Stomach (tissue), 4 donors: ENCODE data around the gene LRRC9.

ENCODE experiments used
- POLR2A ChIP-seq, 4 donors: fragments of 450-650 bp; IDR thresholded peaks; one replicate each; pipeline ENCODE4 v1.6.1; 2016; ENCODE audit warnings: antibody characterized with exemption in 4 of 4, control low read depth in 2 of 4, mild to moderate bottlenecking in 1 of 4, moderate library complexity in 1 of 4
- TF ChIP-seq, protein P1 (sequence below), 7 experiments: fragments of 450-650 bp in 4 of 7; fragments of 200-600 bp in 3 of 7; sonication (generic) in 3 of 7; IDR thresholded peaks; one replicate each; pipeline ENCODE4 v1.5.1; 2016 to 2019; ENCODE audit warnings: antibody characterized with exemption in 7 of 7, control low read depth in 2 of 7, mild to moderate bottlenecking in 1 of 7

- TF ChIP-seq, protein P1, sequence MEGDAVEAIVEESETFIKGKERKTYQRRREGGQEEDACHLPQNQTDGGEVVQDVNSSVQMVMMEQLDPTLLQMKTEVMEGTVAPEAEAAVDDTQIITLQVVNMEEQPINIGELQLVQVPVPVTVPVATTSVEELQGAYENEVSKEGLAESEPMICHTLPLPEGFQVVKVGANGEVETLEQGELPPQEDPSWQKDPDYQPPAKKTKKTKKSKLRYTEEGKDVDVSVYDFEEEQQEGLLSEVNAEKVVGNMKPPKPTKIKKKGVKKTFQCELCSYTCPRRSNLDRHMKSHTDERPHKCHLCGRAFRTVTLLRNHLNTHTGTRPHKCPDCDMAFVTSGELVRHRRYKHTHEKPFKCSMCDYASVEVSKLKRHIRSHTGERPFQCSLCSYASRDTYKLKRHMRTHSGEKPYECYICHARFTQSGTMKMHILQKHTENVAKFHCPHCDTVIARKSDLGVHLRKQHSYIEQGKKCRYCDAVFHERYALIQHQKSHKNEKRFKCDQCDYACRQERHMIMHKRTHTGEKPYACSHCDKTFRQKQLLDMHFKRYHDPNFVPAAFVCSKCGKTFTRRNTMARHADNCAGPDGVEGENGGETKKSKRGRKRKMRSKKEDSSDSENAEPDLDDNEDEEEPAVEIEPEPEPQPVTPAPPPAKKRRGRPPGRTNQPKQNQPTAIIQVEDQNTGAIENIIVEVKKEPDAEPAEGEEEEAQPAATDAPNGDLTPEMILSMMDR (IDR thresholded peaks at IDR 0.05), result no peak
- no peak for TF ChIP-seq POLR2A (IDR thresholded peaks at IDR 0.05)
Observed at GRCh38 chr14:60061371-60061770, 141.4 kb downstream of the LRRC9 start.
